Measurements from ENCODE around the gene THSD7B.

The THSD7B gene

GRCh38 chr2:136818839-136819238, 53.5 kb downstream of the THSD7B start:
- no peak for DNase-seq (ENCODE audit: low read depth, low spot score)

- DNase-seq (ENCODE audit: low read depth, low spot score), result no peak
These were observed 57.9 kb downstream of the THSD7B start for GRCh38 chr2:136823291-136823690.

GRCh38 chr2:136828162-136828561, 62.8 kb downstream of the THSD7B start:
- no peak for DNase-seq (ENCODE audit: low read depth, low spot score)

DNA sequence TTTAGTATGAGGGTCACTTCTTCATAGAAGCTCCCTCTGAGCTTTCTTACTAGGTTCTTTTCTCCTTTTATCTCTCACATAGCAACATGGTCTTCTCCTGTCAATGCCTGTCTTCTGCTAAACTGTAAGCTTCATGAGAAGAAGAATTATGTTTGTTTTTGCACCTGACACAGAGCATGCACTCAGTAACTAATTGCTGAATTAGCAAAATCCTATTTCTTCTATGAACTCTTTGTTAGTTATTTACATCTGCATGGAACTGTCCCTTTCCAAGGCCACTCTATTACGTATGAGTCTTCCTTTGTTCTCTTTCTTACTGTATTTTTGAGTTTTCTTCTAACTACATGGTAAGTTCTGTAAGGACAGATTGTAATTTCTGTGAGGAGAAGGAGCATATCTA, 63.4 kb downstream of the THSD7B start:
- no peak for DNase-seq (ENCODE audit: low read depth, low spot score)

- DNase-seq (ENCODE audit: low read depth, low spot score), result no peak
These were observed 79.2 kb downstream of the THSD7B start for GRCh38 chr2:136844546-136844945.

- DNase-seq (ENCODE audit: low read depth, low spot score), result no peak
These were observed 93.3 kb downstream of the THSD7B start for GRCh38 chr2:136858656-136859055.

DNA sequence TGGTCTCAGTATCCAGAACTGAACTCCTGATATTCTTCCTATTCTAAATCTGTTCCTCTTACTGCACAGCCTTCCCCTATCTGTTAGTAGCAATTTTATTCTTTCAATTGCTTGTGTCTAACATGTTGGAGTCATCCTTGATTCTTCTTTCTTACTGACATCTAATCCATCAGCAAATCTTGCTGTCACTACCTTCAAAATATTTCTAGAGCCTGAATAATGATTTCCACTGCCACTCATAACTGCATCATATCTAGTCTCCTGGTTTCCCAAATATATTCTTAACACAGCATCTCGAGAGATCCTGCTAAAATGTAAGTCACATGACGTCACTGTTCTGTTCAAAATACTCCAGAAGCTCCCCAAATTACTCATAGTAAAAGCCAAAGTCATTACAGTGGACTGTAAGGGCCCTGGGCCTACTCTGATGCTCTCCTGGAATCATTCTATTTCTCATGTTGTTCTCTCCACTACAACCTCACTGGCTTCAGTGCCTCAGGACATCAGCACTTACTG, 95.2 kb downstream of the THSD7B start:
- no peak for DNase-seq (ENCODE audit: low read depth, low spot score)

GRCh38 chr2:136863468-136863867, 98.1 kb downstream of the THSD7B start:
- DNase-seq (ENCODE audit: low read depth, low spot score), result no peak

DNA sequence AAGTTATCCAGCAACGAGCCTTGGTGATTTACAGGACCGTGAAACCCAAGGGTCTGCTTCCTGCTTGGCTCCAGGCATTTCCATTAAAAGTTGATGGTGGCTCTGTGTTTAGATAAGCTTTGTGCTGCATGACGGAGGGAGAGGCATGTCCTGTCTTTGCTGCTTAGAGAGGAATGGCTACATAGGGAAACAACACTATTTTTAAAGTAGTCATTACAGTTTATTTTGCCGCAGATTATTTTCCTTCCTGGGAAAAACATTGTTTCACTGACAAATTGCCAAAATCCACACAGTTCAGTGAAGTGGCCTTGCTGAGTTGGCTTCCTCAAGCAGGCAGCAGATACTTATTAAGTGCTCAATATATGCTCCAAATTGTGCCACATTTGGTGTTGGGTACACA, 98.5 kb downstream of the THSD7B start:
- DNase-seq (ENCODE audit: low read depth, low spot score), result peak; percentile 50

GRCh38 chr2:136871424-136871823, 106.1 kb downstream of the THSD7B start:
- no peak for DNase-seq (ENCODE audit: low read depth, low spot score)

- DNase-seq (ENCODE audit: low read depth, low spot score), result no peak
These were observed 108.9 kb downstream of the THSD7B start for GRCh38 chr2:136874258-136874657.

DNA sequence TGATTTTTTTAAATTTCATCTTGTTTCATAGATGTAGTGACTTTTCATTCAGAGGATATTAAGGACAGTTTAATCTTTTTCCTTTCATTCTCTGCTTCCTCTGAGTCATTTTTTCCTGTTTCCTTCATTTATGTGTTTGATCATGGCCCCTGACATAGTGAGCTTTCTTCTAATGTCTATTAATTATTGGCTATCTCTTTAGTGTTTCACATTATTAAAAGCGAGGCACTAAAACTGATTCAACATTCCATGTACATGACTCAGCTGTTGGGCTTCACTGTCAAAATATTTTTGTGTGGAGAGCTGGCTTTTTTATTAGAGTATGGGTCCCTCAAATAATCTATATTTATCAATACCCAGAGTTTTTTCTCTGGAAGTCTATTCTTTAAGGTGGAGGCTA, 125.8 kb downstream of the THSD7B start:
- no peak for DNase-seq (ENCODE audit: low read depth, low spot score)

- DNase-seq (ENCODE audit: low read depth, low spot score), result no peak
These were observed 128.8 kb downstream of the THSD7B start for GRCh38 chr2:136894007-136894634.

- DNase-seq (ENCODE audit: low read depth, low spot score), result no peak
These were observed 136.4 kb downstream of the THSD7B start for GRCh38 chr2:136901732-136902131.

DNA sequence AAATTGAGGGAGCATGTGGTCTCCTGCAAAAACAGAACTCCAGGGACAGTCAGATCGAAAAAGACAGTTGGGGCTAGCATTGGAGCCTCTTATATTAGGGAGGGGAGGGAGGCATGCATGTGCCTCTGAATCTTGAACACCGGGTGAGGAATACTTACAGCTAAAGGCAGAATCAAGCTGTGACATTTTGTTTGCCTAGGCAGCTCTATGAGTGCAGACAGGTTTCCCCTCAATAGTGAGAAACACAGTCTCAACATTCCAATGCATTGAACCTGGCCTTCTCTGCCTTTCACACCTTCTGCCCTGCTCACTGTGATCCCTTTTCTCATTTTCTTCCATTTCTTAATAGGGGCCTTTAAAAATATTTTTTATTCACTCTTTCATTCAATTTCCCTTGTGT, 140.4 kb downstream of the THSD7B start:
- no peak for DNase-seq (ENCODE audit: low read depth, low spot score)

- no peak for DNase-seq (ENCODE audit: low read depth, low spot score)
These were observed 144.4 kb downstream of the THSD7B start for GRCh38 chr2:136909777-136910176.

GRCh38 chr2:136916131-136916530, 150.8 kb downstream of the THSD7B start:
- no peak for DNase-seq (ENCODE audit: low read depth, low spot score)

GRCh38 chr2:136917411-136917881, 152.1 kb downstream of the THSD7B start:
- DNase-seq (ENCODE audit: low read depth, low spot score), result no peak

DNA sequence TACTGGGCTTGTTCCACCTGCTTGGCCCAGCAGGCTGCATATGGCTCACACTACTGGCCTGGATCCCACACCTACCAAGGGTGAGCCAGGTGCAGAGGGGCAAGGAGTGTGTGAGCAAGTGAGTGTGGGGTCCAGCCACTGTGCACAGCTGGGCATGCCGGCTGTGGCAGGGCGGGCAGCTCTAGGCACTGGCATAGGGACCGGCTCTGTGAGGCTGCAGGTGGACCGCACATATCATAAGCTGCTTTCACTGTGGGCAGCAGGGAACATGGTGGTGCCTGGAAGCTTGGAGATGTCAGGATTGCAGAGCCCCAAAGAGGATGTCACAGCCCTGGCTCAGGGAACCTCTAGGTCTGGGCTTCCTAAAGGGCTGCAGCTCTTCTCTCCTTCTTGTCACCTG, 154.3 kb downstream of the THSD7B start:
- no peak for DNase-seq (ENCODE audit: low read depth, low spot score)

- DNase-seq (ENCODE audit: low read depth, low spot score), result no peak
These were observed 155.4 kb downstream of the THSD7B start for GRCh38 chr2:136920652-136921333.

- DNase-seq (ENCODE audit: low read depth, low spot score), result no peak
These were observed 161.8 kb downstream of the THSD7B start for GRCh38 chr2:136927156-136927555.

DNA sequence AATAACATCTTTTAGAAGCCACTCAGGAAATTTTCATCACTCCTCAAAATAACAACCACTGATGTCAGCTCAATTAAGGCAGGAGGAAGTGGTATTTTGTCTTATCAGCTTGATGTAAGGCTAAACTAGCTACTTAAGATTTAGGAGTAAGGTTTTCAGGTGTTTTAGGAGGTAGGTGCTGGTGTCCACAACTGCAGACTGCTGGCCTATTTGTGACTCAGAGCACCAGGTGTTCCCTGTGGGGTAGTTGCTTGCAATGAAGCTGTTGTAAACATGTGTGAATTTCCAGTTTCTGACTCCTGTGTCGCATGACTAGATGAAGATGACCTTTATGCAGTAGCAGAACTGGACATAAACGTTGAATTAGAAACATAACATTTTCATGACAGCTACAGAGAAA, 164.2 kb downstream of the THSD7B start:
- no peak for DNase-seq (ENCODE audit: low read depth, low spot score)

- DNase-seq (ENCODE audit: low read depth, low spot score), result no peak
These were observed 167.4 kb downstream of the THSD7B start for GRCh38 chr2:136932700-136933099.

Data from brain pericyte (primary cell).